GM19099 (cell line): Measurements from ENCODE around the gene AIRE.

ENCODE experiments used
- POLR2A ChIP-seq: IDR thresholded peaks from 3 replicates; pipeline ENCODE4 v1.6.1; 2011; ENCODE audit warnings: low read depth; ENCODE audit not compliant: insufficient read length; ENCODE audit errors: extremely low read depth

The AIRE gene

GRCh38 chr21:44335266-44336059, 49.8 kb downstream of the AIRE start:
- no peak for TF ChIP-seq POLR2A

- TF ChIP-seq POLR2A = no peak
Measured at GRCh38 chr21:44337449-44337848, 51.8 kb downstream of the AIRE start.

- TF ChIP-seq POLR2A = no peak
Measured at GRCh38 chr21:44337941-44338895, 52.5 kb downstream of the AIRE start.

- peak; percentile 93 for TF ChIP-seq POLR2A
Measured at GRCh38 chr21:44338971-44339910, 53.6 kb downstream of the AIRE start, which contains the start of gene CFAP410. Gene CFAP410 (minus strand): TSS chr21:44339390. CDS start chr21:44339194, 196 bp downstream.

GRCh38 chr21:44344541-44345183, 59.0 kb downstream of the AIRE start:
- no peak for TF ChIP-seq POLR2A

- no peak for TF ChIP-seq POLR2A
Measured at GRCh38 chr21:44345495-44345894, 59.8 kb downstream of the AIRE start.

GRCh38 chr21:44347911-44348451, 62.3 kb downstream of the AIRE start:
- TF ChIP-seq POLR2A = no peak
